GF-D8 (cell line): ENCODE data around the gene RAB24.
"Not testable (repeated sequence)": the region's sequence is repeated elsewhere in the genome, so short reads cannot be mapped to it uniquely, and the experiment has no call there.

Experiments used
- DNase-seq: peaks from one replicate; lab custom pipeline; 2025; lab: John Stamatoyannopoulos, UW

The RAB24 gene

GRCh38 chr5:177293819-177294581 lies 9.5 kb downstream of the RAB24 start:
- no peak for DNase-seq

DNA sequence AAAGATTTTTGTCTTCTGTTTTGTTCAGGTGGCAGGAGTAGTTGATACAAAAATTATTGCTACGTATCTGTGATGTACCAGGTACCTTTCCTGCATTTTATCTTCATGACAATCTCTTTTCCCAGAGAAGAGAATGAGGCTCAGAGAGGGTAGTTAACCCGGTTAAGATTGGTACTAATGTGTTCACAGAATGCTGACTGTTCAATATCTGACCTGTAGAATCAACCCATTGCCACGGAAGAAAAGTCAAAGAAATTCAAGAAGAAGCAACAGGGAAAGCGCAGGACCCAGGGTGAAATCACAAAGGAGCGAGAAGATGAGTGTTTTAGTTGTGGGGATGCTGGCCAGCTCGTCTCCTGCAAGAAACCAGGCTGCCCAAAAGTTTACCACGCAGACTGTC lies 11.8 kb downstream of the RAB24 start:
- no peak for DNase-seq

DNA sequence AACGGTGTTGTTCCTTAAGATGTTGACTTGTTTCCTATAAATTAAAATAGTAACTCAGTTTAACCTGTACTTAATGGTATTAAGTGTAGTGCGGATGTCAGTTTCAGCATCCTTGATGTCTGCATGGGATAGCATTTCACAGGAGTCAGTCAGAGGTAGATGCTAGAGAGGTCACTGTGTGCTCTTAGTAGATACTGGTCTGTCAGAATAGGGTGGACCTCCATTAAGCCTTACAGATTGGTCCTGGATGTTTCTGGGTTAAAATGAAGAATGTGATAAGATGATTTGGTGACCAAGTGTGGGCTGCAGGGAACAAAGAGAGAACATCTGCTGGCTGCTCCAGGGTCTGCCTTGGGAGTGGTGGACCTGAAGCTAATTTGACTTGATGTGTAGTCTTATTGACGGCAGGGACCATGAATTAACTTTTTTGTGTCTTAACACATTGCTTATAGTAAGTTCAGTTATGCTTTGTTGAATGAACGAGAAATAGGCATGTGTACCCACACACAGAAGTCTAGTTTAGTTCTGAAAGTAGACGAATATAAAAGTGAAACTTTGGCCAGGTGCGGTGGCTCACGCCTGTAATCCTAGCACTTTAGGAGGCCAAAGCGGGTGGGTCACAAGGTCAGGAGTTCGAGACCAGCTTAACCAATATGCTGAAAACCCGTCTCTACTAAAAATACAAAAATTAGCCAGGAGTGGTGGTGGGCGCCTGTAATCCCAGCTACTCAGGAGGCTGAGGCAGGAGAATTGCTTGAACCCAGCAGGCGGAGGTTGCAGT lies 12.5 kb downstream of the RAB24 start:
- DNase-seq: no peak

GRCh38 chr5:177288191-177288590 lies 15.3 kb downstream of the RAB24 start:
- no peak for DNase-seq

DNA sequence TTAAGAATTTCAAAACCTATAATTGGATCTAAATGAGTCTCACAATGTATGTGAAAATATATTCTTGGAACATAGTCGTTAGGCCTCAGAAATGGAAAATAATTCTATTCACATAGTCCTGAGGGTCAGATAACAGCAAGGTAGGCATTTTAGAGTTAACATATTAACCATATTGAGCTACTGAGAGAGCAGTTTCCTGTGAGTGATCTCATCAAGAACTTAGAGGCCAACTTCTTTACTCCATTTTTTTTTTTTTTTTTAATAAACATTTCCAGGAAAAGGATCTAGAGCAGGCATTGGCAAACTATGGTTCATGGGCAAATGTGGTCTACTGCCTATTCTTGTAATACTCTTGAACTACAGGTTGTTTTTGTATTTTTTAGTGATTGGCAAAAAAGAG lies 26.6 kb downstream of the RAB24 start:
- no peak for DNase-seq

- DNase-seq: no peak
Measured at GRCh38 chr5:177275883-177276282, 27.6 kb downstream of the RAB24 start.

- no peak for DNase-seq
Measured at GRCh38 chr5:177271113-177271512, 32.4 kb downstream of the RAB24 start.

DNA sequence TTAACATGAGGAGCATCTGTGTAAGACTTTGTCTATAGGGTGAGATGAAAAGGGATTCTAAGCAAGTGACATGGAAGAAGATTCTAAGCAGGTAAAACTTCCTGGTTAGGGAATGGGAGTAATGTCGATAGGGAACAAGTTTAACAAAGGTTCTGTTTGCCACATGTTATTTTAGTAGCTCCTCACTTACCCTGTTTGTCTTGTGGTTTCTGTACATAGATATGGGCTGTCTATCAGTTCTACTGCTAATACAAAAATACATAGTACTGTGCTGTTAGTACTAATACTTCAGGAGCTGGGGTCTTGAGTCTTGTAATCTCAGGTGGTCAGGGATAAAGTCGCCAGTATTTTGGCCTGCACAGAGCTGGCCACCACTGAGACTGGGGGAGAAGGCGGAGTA lies 32.9 kb downstream of the RAB24 start:
- DNase-seq: no peak

- no peak for DNase-seq
Measured at GRCh38 chr5:177269976-177270375, 33.5 kb downstream of the RAB24 start.

- no peak for DNase-seq
Measured at GRCh38 chr5:177269232-177269895, 34.2 kb downstream of the RAB24 start.

DNA sequence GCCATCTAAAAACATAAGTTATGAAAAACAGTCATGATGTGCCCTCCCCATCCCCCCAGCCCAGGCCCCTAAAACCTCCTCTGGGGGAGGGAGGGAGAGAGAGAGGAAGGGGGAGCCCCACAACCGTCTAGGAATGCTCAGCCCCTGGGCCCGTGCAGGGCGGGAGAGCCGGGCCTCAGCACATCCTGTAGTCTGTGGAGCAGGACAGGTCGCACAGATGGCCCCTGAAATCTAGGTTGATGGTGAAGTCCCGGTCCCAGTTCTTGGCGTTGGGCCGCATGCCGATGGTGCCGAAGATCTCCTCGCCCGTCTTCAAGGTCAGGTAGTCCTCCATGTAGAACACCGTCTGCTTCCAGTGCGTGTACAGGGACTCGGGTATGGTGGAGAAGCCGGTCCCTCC lies 38.1 kb downstream of the RAB24 start:
- DNase-seq: no peak

- DNase-seq: no peak
Measured at GRCh38 chr5:177264178-177264577, 39.3 kb downstream of the RAB24 start.

DNA sequence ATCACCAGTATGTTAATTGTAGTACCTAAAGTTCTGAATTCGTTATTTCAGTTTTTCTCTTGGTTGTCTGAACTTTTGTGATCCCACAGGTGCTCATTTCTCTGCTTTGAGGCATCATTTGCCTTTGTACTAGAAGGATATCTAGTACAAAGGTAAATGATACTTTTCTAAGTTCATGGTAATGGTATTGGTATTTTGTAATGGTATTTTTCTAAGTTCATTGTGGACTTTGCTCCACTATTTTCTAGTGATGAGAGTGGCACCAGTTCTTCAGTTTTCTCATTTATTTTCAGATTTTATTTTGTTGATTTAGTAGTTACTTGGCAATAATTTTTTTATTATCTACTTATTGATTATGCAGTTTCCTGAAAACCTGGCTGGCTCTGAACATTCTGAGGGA lies 42.0 kb downstream of the RAB24 start:
- DNase-seq: no peak

GRCh38 chr5:177260961-177261360 lies 42.6 kb downstream of the RAB24 start:
- no peak for DNase-seq

DNA sequence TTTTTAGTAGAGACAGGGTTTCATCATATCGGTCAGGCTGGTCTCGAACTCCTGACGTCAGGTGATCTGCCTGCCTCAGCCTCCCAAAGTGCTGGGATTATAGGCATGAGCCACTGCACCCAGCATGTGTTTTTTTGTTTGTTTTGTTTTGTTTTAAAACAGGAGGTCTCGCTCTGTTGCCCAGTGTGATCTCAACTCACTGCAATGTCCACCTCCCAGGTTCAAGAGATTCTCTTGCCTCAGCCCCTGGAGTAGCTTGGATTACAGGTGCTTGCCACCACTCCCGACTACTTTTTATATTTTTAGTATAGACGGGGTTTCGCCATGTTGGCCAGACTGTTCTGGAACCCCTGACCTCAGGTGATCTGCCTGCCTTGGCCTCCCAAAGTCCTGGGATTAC lies 44.8 kb downstream of the RAB24 start:
- not testable (repeated sequence) for DNase-seq

- DNase-seq: no peak
Measured at GRCh38 chr5:177256296-177256695, 47.2 kb downstream of the RAB24 start.

DNA sequence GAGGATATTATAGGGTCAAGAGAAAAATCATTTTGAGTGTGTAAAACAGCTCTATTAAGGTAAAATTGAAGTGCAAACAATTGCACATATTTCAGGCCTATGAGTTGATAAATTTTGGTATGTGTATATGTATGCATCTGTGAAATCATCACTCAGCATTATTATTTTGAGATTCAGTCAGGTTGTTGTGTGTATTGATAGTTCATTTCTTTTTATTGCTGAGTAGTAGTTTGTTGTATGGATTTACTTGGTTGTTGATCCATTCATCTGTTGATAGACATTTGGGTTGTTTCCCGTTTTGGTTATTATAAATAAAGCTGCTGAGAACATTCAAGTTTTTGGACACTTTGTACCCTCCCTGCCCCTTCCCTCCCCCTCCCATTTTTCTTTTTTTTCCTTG lies 50.3 kb downstream of the RAB24 start:
- DNase-seq: no peak
